ENCODE data around the gene RNF43.
A peak's percentile ranks its signal among the peaks of the same experiment; 100 is the strongest.
"Not testable (repeated sequence)": the region's sequence is repeated elsewhere in the genome, so short reads cannot be mapped to it uniquely, and the experiment has no call there.

RNF43 gene

DNA sequence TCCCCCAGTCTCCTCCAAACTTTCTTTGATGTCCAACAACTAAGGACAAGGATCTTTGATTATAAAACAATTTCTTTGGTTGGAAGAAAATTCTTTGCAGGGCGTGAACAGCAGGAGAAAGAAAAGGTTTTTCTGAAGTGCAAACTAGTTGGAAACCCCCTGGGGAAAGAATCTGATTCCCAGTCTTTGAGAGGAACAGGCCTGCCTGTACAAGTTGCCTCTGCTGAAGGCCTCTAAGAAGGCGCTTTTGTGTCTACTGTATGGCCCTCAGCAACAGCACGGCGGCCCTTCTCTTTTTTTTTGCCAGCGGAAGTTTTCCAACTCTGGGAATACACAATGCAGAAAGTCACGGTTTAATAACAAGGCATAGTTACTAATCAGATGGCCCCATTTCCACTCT is 14.0 kb downstream of the RNF43 start:
- no peak for DNase-seq

DNA sequence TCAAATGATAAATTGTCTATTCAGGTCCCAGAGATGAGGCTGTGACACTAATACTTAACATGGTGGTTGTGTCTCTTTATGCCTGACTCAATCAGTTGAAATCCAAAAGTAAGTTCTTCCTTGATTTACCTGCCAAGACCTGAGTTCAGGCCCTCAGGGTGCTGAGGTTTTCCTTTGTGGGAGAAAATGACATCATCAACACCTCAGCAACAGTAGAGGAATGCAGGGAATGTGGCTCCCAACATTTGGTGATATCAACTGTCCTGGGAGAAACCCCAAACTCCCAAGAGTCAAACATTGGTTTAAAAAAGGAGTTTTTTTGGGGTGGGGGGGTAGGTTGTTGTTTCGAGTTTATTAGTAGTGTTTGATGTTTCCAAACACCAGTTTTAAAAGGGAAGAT is 14.7 kb downstream of the RNF43 start:
- no peak for DNase-seq

DNA sequence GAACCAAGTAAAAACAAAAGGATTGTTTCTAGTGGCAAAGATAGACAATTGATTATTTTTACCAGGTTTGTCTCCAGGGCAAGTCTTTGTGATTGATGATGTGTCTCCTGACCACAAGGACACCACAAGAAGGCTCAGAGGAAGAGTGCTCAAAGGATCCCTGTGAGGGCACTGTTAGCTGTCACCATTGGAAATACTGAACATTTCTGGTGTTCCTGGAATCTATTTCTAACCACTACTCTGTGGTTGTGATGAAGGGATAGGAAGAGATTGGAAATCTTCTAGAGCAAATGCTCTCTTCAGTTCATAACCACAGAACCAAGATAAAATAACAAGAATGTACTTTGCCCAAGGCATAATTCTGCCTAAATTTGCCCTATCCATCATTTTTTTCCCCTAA is 15.3 kb downstream of the RNF43 start:
- DNase-seq: no peak

DNA sequence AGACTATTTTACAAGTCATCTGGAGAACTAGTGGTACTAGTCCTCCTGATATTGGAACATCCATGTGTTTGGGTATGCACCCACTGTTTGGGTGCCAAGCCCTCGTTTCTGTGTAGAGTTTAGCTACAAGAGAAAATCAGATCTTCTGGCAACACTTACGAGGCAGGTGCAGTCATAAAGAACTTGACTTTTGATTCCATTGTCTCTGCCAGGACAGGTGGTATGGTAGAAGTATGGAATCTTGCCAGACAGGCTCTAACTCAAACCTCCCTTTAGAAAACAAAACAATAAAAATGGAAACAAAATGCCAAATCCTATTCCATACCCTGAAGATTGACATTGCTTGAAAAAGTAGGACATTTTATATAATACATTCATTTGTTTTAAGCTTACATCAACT is 16.0 kb downstream of the RNF43 start:
- no peak for DNase-seq

DNA sequence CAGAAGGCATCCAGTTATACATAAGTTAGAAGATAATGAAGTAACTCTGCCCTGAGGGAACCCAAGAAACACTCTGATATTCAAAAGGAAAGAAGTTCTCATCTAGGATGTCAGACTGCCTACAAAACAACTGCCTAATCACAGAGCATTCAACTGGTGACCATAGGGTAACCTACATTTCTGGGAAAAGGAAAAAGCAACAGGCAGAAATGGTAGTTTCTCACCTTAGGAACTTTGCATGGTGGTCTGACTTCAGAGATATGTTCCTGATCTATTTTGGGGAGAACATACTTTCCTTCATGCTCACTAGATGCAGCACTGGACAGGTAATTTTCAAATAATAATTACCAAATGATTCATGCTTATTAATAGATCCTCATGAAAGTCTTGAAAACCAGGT is 16.5 kb downstream of the RNF43 start:
- no peak for DNase-seq

DNA sequence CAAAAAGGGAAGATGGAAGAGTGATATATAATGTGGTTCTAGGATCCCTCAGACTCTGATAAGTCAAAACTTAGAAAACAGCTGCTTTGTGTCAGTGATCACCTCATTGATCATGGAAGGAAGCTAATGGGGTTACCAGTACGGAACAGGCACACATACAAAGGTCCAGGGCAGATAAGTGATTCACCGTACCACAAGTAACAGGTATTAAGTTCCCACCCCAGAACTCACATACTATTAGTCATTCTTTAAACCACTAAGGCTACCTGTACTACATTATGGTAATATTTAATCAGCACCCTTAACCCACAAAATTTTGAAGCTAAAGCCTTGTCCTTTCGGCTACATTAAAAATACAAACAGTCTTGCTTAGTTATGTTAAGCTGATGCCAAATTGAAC is 17.4 kb downstream of the RNF43 start:
- DNase-seq: no peak

DNA sequence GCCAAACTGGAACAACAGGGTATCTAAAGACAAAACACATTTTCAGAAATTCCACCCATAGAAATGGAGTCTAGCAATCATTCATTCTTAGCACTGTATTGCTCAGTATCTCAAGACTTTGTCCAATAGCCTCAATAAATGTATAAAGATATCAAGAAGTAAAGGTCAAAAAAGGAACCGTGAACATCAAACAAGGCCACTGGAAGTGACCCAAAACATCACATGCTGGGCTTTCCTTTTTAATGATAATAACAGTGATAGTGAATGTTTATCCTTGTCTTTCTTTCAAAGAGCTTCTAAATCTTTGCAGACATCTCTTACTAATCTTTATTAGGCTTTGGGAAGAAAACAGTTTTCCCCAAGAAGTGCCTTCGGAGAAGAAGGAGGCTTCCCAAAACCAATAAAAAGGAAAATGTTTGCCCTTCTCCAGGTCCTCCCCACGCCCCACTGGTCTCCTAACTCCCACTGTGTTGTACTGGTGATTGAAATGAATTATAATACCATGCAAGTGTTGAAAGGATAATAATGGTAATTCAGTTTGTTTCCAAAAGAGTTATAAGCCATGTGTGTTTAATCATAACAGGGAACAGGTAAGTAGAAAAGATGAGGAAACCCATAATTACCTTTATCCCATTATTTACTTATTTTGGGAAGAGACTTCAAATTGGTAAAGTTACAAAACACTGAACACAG is 18.6 kb downstream of the RNF43 start:
- DNase-seq: no peak

DNA sequence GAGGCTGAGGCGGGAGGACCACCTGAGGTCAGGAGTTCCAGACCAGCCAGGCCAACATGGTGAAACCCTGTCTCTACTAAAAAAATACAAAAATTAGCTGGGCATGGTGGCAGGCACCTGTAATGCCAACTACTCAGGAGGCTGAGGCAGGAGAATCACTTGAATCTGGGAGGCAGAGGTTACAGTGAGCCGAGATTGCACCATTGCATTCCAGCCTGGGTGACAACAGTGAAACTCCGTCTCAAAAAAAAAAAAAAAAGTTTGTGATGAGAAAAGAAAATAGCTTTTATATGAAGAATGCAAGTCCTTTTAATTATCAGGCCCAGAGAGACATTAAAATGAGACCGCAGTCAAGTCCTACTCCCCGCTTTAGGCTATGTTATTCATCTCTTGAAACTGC is 19.9 kb downstream of the RNF43 start:
- not testable (repeated sequence) for DNase-seq

DNA sequence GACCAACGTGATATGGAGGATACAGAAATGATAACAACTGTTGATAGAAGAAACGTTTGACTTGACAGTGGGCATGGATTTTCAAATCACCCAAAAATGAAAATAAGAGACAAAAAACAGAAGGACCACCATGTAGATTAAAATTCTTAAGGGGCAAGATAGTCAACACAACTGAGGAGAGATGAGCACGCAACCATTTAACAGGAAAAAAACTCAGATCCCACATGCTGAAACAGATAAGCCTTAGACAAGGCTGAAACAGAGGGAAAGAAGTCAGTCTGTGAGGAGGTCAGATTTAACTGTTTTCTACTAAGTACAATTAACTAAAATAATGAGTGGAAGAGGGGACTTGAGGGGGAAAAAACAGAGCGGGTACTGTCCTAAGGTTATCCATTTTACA is 21.2 kb downstream of the RNF43 start:
- DNase-seq: no peak

DNA sequence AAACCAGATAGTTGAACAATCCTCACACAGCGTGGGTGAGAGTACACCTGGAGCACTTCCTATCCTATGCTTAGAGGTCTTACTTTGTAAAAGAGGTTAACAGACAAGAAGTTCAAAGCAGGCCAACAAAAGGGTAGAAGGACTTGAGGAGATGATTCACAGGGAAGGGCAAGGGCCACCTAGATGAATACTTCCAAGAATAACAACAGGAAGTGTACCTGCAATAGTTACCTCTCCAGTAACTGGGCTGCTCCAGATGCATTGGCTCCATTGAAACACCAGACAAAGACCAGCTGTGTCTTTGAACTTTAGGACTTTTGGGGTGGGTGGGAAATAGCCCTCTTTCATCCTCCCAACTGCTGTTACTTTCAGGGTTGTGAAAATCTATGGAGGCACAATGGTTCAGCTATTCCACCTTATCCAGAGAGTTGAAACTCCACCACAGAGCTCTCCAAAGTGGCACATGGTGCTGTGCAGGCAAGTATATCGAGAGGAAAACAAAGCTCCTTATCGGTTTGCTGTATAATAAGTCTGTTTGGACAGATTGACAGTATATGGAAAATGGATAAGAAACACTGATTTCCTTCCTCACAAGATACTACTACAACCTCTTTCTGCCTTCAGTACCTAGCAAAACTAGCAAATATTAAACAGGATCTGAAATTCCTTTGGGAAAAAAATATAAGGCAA is 22.7 kb downstream of the RNF43 start:
- no peak for DNase-seq

DNA sequence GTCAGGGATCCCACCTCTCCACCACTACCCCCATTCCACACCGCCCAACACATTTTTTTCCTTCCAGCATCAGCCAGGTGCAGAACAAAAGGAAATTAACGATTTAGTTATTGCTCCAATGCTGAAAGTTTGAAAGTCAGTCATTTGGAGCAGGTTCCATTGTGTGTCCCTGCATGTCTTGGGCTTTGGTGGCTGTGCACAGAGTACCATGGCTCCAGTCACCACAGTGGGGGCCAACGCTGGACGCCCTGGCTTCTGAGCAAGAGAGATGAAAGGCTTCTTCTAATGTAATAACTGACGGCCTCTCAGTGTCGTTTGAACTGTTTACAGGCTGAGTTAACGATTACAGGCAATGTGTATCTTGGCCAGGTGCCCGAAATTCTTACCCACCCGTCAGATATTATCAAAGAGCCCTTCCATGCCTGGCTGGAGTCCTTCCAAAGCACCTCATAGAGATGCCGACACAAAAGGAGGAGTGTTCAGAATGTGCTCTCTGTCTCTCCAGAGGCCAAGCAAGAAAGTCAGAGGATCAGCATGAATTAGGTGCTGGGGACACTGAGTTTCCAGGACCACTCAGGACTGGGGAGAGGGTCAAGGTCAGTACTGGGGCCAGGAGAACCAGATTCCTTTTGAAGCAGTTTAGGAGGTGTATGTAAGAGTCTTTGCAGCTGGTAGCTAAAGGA is 25.9 kb downstream of the RNF43 start:
- peak; percentile 97 for DNase-seq

DNA sequence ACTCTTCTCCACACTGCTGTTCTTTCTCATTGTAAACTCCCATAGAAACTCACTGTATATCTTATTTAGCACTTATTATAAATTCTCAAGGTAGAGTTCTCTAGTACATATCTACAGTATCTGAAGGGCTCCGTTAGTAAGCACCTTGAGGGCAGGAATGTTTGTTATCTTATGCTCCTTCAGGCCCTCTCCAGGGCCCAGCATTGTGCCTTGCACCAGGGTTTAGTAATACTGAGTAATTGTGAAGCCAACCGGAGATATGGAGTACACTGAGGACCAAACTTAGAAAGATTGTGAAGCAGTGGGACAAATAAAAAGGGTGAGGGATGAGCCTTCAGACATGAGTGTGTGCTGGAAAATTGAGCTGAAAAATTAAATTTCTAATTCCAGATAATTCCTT is 26.4 kb downstream of the RNF43 start:
- no peak for DNase-seq

DNA sequence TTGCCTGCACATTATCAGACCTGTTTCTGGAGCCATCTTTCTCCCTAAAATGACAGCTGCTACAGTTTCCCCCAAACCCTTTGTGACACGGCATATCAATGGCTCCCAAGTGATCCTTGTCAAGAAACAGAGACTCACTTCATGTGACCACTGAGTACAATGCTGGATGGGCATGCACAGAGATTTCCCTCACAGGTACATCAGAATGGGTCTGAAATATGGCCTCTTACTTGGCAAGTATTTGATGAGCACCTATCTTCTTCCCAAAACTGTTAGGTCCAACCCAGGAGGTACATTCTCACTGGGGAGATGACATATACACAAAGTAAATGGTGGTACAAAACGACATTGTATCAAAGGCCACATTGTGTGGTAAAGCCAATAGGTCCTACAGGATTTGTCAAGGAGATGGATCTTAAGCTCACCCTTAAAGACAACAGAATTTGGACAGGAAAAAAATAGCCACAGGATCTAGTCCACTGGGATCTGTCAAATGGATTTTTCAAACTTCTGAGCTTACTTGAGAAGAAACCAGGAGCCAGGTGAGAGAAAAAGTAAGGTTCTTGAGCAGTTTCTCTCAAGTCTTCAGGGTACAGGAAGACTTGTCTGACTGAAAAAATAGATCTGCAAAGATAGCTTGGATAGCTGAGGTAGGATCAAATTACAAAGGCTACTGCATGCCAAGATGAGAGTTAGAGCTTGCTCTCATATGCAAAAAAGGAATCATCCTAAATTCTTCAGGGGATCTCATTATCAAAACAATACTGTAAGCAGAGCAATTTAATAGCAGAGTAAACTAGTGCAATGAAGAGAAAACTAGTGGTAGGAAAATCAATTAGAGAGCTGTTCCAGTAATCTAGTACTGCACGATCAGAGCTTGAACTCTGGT is 28.8 kb downstream of the RNF43 start:
- DNase-seq: peak; percentile 74

DNA sequence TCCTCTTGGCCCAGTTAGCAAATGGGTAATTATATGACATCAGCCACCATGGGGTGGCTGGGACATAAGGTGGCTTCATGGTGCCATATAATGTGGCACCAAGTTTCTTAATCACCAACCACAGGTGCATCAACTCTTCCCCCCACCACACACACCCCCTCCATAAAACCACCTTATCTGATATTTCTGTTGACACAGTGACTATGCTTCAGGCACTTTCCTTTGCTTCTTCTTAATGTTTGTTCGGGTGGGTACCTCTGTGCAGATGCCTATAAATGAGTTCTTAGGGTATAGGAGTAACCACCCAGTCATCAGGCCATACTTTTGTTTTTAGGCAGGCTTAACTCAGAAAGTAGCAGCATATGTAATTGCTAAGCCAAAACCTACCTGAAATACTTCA is 29.5 kb downstream of the RNF43 start:
- DNase-seq: peak; percentile 50

DNA sequence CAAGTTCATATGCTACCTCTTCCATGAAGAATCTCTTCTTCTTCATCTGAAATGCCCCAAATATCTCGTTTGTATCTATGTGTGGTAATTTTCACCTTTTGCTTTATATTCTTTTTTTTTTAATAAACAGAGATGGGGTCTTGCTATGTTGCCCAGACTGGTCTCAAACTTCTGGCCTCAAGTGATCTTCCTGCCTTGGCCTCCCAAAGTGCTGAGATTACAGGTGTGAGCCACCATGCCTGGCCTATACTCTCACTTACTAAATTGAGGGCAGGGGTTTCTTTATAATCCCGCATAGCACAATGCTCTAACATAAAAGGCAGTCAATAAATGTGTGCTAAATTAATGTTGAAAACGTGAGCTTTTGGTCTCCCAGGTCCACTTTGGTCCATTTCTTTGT is 30.6 kb downstream of the RNF43 start:
- DNase-seq: no peak

DNA sequence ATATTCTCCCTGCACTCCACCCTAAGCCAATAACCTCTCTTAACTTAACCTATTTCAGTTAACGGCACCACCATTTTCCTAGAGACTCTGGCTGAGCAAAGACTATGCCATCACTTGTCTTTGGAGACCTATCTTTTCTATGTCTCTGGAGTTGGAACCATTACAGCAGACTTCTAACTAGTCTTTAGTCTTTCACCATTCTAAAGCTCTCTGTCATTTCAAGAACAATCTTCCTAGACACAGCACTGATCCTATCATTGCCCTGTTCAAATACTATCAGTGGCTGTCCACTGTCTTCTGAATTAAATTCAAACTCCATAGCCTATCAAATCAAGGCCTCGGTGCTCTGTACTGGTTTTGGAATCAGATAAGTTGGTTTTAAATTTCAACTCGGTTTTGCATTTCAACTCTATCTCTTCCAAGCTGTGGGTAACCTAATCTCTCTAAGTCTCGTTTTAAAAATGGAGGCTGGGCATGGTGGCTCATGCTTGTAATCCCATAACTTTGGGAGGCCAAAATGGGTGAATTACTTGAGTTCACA is 31.9 kb downstream of the RNF43 start:
- DNase-seq: no peak

DNA sequence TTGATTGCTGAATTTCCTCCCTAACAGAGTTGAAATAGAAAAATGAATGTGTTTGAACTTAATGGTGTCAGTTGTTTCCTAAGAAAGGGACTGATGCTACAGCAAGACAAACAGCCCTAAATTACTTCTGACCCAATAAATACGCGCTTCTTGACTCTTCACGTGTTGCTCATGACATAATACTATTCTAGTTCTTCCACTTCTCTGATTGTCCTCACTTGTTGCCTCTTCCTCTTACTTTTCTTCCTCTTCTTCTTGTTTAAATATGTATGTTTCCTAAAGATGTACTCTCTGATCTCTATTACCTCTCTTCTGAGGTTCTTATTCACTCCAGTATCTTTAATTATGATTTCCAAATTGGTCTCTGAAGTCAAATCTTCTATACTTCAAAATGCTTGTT is 32.4 kb downstream of the RNF43 start:
- DNase-seq: no peak

DNA sequence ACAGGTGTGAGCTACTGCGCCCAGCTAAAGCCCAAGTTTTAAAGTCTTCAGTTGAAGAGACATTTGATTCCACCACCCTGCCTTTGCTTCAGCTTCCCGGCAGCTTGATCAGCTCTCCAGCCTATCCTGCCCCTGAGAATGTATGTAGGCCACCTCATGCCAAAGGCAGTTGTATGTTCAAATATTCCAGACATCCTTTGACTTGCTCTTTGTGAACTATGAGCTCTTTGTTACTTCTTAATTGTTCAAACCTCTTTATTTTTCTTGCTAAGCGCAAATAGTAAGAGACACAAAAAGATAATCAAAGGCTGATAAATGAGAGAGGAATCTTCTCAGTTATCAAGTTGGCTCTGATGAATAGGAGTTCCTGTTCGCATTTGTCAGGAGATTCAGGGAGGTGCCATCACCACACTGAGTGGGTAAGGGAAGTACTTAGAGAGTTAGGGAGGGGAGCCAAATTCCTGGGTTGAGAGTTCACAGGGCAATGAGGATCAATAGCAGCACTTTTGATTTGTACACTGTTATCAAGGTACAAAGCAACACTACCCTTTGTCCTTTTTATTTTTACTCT is 33.4 kb downstream of the RNF43 start:
- no peak for DNase-seq

DNA sequence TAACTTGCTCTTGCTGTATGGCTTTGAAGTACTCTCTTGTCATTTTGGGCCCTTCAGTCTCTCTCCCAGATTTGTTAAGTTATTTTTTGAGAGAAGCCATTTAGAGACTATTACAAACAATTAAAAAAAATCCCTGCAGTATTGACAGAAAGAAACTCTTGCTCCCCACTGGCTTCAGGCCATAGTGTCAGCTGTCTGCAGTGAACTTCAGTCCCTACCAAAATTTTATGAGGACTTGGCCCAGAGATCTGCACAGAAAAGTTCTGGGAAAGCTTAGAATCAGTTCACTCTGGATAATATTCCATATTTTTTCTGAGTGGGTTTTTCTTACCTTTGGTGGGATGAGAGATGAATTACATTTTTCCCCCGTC is 34.5 kb downstream of the RNF43 start:
- no peak for DNase-seq

DNA sequence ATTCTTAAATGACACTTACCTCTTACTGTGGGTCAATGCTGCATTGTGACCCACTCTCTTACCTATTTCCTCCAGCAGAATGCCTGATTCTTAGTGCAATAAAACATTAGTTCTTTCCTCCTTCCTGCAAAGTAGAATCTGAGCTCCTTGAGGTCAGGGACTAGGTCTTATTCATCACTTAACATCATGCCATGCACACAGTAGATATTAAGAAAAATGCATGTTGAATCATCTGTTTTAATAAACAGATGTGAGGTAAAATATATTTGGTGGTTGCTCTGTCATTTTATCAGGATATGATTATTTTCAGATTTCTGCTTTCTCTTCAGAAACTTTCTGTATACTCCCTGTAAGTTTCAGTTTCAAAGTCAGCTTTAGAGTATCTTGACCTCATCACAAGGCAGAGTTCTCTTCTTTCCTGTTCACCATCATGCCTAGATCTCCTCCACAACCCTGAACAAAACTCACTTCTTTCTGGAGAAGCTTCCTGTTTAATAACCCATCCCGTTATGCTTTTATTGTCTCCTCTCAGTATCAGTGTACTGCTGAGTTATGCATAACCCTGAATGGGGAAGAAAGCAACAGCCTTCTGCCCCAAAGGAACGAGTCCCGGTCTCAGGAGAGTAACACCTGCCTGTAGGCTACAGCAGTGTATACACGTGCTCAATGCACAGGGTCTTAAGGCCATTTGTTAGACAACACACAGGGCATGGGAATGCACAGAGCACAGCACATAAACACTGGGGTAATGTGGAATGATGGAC is 35.0 kb downstream of the RNF43 start:
- no peak for DNase-seq

DNA sequence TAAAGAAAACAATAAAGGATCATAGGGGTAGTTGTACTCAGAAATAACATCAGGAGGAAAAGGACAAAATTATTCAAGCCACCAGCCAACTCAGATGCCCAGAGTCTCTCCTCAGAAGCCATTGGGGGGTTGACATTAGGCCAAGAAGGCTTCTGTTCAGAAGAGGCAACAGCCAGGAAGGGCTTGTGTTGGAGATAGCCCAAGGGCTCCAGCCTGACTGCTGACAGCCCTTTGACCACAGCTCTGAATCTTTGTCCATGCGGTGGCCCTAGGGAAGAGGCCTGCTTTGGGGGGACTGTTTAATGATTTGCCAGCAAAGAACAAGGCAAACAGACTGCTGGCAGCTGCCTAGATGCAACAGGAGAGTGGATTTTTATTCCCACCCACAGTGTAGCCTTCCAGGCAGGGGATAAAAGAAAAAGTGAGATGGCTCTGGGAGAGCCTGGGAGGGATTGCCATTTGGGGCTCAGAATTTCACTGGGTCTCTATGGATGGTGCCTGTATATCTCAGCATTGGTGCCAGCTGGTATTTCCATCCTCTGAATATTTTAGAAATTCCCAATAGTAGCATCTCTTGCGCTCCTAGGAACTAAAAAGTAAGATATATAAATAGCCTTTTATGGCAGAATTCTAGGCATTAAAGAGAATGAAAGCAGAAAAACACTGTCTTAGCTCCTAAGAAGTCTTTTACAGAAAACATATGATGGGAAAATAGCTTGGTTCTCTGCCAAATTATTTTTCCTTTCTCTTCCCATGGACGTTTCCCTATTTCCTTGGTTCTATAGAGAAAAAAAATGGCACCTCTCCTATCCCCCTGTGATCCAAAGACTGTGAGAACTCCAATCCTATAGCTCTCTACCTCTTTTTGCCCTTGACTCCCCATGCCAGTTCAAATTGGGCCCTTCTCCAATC is 36.0 kb downstream of the RNF43 start:
- no peak for DNase-seq
